HEK293T (cell line): ENCODE measurements around the gene MAML2.

Experiments used
- ARNT ChIP-seq: fragments of 450-650 bp; IDR thresholded peaks from 2 replicates; pipeline ENCODE4 v1.6.1; 2017; ENCODE audit warnings: mild to moderate bottlenecking
- BHLHE40 ChIP-seq: fragments of 450-650 bp; IDR thresholded peaks from 2 replicates; pipeline ENCODE4 v1.6.1; 2016; ENCODE audit warnings: mild to moderate bottlenecking, moderate library complexity, borderline replicate concordance
- ELF4 ChIP-seq: fragments of 450-650 bp; IDR thresholded peaks from 2 replicates; pipeline ENCODE4 v1.6.1; 2017; ENCODE audit warnings: antibody characterized with exemption
- FOXK2 ChIP-seq: fragments of 450-650 bp; IDR thresholded peaks from 2 replicates; pipeline ENCODE4 v1.6.1; 2016; ENCODE audit warnings: mild to moderate bottlenecking
- SP1 ChIP-seq: fragments of 450-650 bp; IDR thresholded peaks from 2 replicates; pipeline ENCODE4 v1.6.1; 2017
- TARDBP ChIP-seq: fragments of 450-650 bp; IDR thresholded peaks from 2 replicates; pipeline ENCODE4 v1.6.1; 2016
- ZNF384 ChIP-seq: fragments of 450-650 bp; IDR thresholded peaks from 2 replicates; pipeline ENCODE4 v1.6.1; 2016

- TF ChIP-seq SP1 (no peak), ARNT (no peak), TARDBP (no peak), FOXK2 (no peak), ZNF384 (no peak), ELF4 (no peak), BHLHE40 (no peak)
These were observed 238.5 kb downstream of the MAML2 start for GRCh38 chr11:96104496-96104895.
